Gastrocnemius medialis (tissue), 4 donors: ENCODE data around the gene SLC46A3. TPM values are rescaled to one million over a fixed set of nuclear protein-coding genes. Genes with fewer than 3 reads are reported as not detected.

ENCODE experiments used
- ATAC-seq, 2 donors: fragments of 150-250 bp; one replicate each; pipeline ENCODE4 v1.9.1; 2016
- DNase-seq, 2 donors: peaks; one replicate each; pipeline ENCODE4 v3.0.0-alpha.2; 2019
- H3K27ac ChIP-seq, 4 donors: fragments of 200-600 bp; sonication (generic); 1 replicate in 1 of 4; 2 replicates in 3 of 4; pipeline ENCODE4 v1.5.1; 2016 to 2018; ENCODE audit warnings: mild to moderate bottlenecking in 2 of 4, moderate library complexity in 1 of 4
- H3K27me3 ChIP-seq, 3 donors: fragments of 200-600 bp; sonication (generic) in 2 of 3; 1 replicate in 1 of 3; 2 replicates in 2 of 3; pipeline versions ENCODE4 v1.5.1 to v1.6.0; 2016 to 2019; ENCODE audit warnings: mild to moderate bottlenecking in 1 of 3, moderate library complexity in 1 of 3
- H3K36me3 ChIP-seq, 2 donors: fragments of 200-600 bp; sonication (generic) in 1 of 2; one replicate each; pipeline ENCODE4 v1.5.1; 2017 to 2018
- H3K4me1 ChIP-seq, 2 donors: fragments of 200-600 bp; sonication (generic) in 1 of 2; one replicate each; pipeline ENCODE4 v1.5.1; 2016 to 2017; ENCODE audit warnings: mild to moderate bottlenecking in 2 of 2
- H3K4me3 ChIP-seq, 4 donors: fragments of 200-600 bp; sonication (generic) in 3 of 4; 1 replicate in 1 of 4; 2 replicates in 3 of 4; pipeline ENCODE4 v1.5.1; 2016 to 2019; ENCODE audit warnings: mild to moderate bottlenecking in 2 of 4
- H3K9me3 ChIP-seq, 3 donors: fragments of 200-600 bp; sonication (generic) in 2 of 3; 1 replicate in 1 of 3; 2 replicates in 2 of 3; pipeline ENCODE4 v1.5.1; 2016 to 2019
- POLR2A ChIP-seq, 2 donors: fragments of 450-650 bp; IDR thresholded peaks; one replicate each; pipeline ENCODE4 v1.6.1; 2017; ENCODE audit warnings: antibody characterized with exemption in 2 of 2, mild to moderate bottlenecking in 2 of 2, moderate library complexity in 2 of 2
- in situ Hi-C, 4 donors: fragments of 200-750 bp; cut with MboI; loops; one replicate each; pipeline versions ENCODE4 v1.15.0 to v1.8.0; 2017; ENCODE audit warnings: low sequenced_read_pairs in 4 of 4
- intact Hi-C: fragments of 100-400 bp; cut with DNase I; formaldehyde crosslinking; loops from one replicate; pipeline ENCODE4 v1.15.1; 2023; ENCODE audit warnings: low total_unique reads
- total RNA-seq, 4 donors: library from RNA; depleted of rRNA; stranded (reverse); fragments of >200 nt; gene quantifications; one replicate each; pipeline versions ENCODE4 v1.1.0 to v1.2.3, GENCODE V29; 2016
- TF ChIP-seq, protein P1 (sequence below), 5 experiments: fragments of 450-650 bp in 3 of 5; fragments of 200-600 bp in 2 of 5; sonication (generic) in 2 of 5; IDR thresholded peaks in 4 of 5; conservative IDR thresholded peaks in 1 of 5; 1 replicate in 4 of 5; 2 replicates in 1 of 5; pipeline ENCODE4 v1.5.1; 2016 to 2019; ENCODE audit warnings: antibody characterized with exemption in 5 of 5, mild to moderate bottlenecking in 3 of 5, moderate library complexity in 3 of 5

The SLC46A3 gene
- total RNA-seq, 4 donors from 2014 or later = 6.9 to 18.0 (median 9.8) TPM

DNA sequence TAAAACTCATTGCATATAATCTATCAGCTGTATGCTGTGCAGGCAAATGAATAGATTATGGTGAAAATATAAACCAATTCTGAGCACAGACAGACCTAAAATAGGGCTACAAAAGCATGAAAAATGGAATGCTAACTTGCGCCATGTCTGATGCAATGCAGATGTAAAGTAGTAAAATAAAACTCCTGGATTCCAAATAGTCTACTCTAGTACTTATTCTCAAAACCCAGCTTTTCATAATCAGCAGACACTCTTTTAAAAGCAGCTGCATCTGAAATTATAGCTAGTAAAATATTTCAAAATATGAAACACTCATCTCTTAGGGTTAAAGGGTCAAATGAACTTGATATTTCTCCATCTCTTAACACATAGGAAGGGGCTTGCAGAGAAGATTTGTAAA, 64.5 kb downstream of the SLC46A3 start:
- TF ChIP-seq POLR2A (IDR thresholded peaks at IDR 0.05) = no peak
- TF ChIP-seq, protein P1, sequence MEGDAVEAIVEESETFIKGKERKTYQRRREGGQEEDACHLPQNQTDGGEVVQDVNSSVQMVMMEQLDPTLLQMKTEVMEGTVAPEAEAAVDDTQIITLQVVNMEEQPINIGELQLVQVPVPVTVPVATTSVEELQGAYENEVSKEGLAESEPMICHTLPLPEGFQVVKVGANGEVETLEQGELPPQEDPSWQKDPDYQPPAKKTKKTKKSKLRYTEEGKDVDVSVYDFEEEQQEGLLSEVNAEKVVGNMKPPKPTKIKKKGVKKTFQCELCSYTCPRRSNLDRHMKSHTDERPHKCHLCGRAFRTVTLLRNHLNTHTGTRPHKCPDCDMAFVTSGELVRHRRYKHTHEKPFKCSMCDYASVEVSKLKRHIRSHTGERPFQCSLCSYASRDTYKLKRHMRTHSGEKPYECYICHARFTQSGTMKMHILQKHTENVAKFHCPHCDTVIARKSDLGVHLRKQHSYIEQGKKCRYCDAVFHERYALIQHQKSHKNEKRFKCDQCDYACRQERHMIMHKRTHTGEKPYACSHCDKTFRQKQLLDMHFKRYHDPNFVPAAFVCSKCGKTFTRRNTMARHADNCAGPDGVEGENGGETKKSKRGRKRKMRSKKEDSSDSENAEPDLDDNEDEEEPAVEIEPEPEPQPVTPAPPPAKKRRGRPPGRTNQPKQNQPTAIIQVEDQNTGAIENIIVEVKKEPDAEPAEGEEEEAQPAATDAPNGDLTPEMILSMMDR (IDR thresholded peaks at IDR 0.05 in 4 of 5, conservative IDR thresholded peaks at IDR 0.05 in 1 of 5) = no peak
- Histone ChIP-seq H3K36me3 (no peaks in the 10 kb centered on the region), H3K9me3 (no peaks in the 10 kb centered on the region), H3K27ac (no peak overlapping the region), H3K4me1 (peaks cover 17 to 18% of the 10 kb centered on the region in 2 donors), H3K4me3 (no peak overlapping the region), H3K27me3 (no peaks in the 10 kb centered on the region)
- DNase-seq (no peak), ATAC-seq (no peak)
- intact Hi-C loops = loop anchor here (10.0 kb wide), 2 partner anchors 519 to 1399 kb away; partner anchors contain the start of genes PAN3 and RPL21
- in situ Hi-C loops = loop anchor here in 2 of 4 donors (10.0 to 25.0 kb wide), 2 partner anchors 61 to 517 kb away; partner anchors contain the start of genes PAN3 (in 1 of the 2) and SLC46A3 (in 1 of the 2)

- peak overlapping the region in 1 of 4 donors; percentile 28 for H3K27ac ChIP-seq
- ATAC-seq (no peak), DNase-seq (no peak)
- no peaks in the 10 kb centered on the region for H3K36me3 ChIP-seq
- no peak for TF ChIP-seq POLR2A (IDR thresholded peaks at IDR 0.05)
- TF ChIP-seq, protein P1 (IDR thresholded peaks at IDR 0.05 in 4 of 5, conservative IDR thresholded peaks at IDR 0.05 in 1 of 5) = no peak
- no peak overlapping the region for H3K4me3 ChIP-seq
- H3K27me3 ChIP-seq = no peaks in the 10 kb centered on the region
- H3K9me3 ChIP-seq = no peaks in the 10 kb centered on the region
- in situ Hi-C loops (loop anchor here in 2 of 4 donors (10.0 to 25.0 kb wide), 2 partner anchors 62 to 516 kb away; partner anchors contain the start of genes PAN3 (in 1 of the 2) and SLC46A3 (in 1 of the 2)), intact Hi-C loops (loop anchor here (10.0 kb wide), 2 partner anchors 518 to 1398 kb away; partner anchors contain the start of genes PAN3 and RPL21)
- peaks cover 16% of the 10 kb centered on the region in 2 donors for H3K4me1 ChIP-seq
These were observed 65.7 kb downstream of the SLC46A3 start for GRCh38 chr13:28653111-28653510.

DNA sequence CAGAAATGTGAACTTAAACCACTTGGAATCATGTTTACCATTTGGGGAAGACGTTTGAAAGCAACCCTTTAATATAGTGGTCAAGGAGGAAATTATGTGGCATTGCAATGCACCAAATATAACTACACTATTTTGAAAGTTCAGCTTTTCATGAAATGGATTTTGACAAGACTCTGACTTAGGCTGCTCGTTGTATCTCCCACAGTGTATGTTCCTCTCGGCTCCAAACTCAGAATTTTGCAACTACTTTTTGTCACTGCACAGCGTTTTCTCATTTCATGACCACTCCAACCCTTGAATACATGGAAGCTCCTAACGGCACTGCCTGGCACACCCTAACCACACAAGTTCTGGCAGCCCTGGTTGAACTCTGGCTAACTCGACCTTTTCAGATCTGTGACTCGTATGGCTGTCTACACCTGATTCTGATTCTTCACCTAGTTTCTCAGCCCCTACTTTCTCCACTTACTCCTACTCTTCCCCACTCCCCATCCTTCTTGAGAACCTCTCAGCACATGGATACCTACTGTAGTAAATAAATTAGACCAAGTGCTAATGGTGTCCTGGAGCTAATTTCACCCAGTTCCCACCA, 66.9 kb downstream of the SLC46A3 start:
- no peaks in the 10 kb centered on the region for H3K9me3 ChIP-seq
- in situ Hi-C loops (loop anchor here in 2 of 4 donors (10.0 to 25.0 kb wide), 2 partner anchors 63 to 515 kb away; partner anchors contain the start of genes PAN3 (in 1 of the 2) and SLC46A3 (in 1 of the 2)), intact Hi-C loops (loop anchor here (10.0 kb wide), 2 partner anchors 517 to 1397 kb away; partner anchors contain the start of genes PAN3 and RPL21)
- H3K27ac ChIP-seq = no peak overlapping the region
- no peak overlapping the region for H3K4me3 ChIP-seq
- peaks cover 4% of the 10 kb centered on the region in 2 donors for H3K4me1 ChIP-seq
- no peak for DNase-seq
- H3K36me3 ChIP-seq = no peaks in the 10 kb centered on the region
- no peaks in the 10 kb centered on the region for H3K27me3 ChIP-seq
- no peak for ATAC-seq
- no peak for TF ChIP-seq POLR2A (IDR thresholded peaks at IDR 0.05)
- TF ChIP-seq, protein P1 (IDR thresholded peaks at IDR 0.05 in 4 of 5, conservative IDR thresholded peaks at IDR 0.05 in 1 of 5) = no peak

DNA sequence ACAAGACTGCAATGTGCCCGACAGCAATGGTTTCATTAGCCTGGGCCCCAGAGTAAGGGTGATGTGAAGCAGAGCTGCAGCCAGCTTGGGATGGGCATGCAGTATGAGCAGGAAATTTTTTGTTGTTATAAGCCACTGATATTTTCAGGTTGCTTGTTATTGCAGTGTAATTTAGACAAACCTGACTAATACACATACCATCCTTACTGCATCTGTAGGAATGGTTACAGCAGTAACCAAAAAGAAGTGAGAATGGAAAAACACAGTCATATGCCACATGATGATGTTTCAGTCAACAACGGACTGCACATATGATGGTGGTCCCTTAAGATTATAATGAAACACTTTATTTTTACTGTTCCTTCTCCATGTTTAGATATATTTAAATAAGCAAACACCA, 68.5 kb downstream of the SLC46A3 start:
- intact Hi-C loops (loop anchor here (10.0 kb wide), 2 partner anchors 515 to 1395 kb away; partner anchors contain the start of genes PAN3 and RPL21), in situ Hi-C loops (loop anchor here in 2 of 4 donors (10.0 to 25.0 kb wide), 2 partner anchors 65 to 513 kb away; partner anchors contain the start of genes PAN3 (in 1 of the 2) and SLC46A3 (in 1 of the 2))
- Histone ChIP-seq H3K4me3 (no peak overlapping the region), H3K9me3 (no peaks in the 10 kb centered on the region), H3K36me3 (no peaks in the 10 kb centered on the region), H3K27me3 (no peaks in the 10 kb centered on the region), H3K4me1 (no peaks in the 10 kb centered on the region), H3K27ac (no peak overlapping the region)
- ATAC-seq (no peak), DNase-seq (no peak)
- TF ChIP-seq POLR2A (IDR thresholded peaks at IDR 0.05) = no peak
- TF ChIP-seq, protein P1 (IDR thresholded peaks at IDR 0.05 in 4 of 5, conservative IDR thresholded peaks at IDR 0.05 in 1 of 5) = no peak

Other genes with a start within 250 kb of the SLC46A3 start
- 10 to 100 TPM; 20.7 to 42.9 (median 29.5) TPM for gene FLT1, start 223.8 kb downstream of the SLC46A3 start, total RNA-seq
- 100 to 1,000 TPM; 162 to 188 (median 176) TPM for gene POMP, start 59.8 kb downstream of the SLC46A3 start, total RNA-seq
- gene MTUS2, start 101.4 kb upstream of the SLC46A3 start, total RNA-seq = 1 to 10 TPM in 1 of 4 donors, under 1 TPM in 2, not detected in 1; 0.20 to 1.6 (median 0.25) TPM